H1 (cell line): ENCODE results near the gene NOS1AP.

ENCODE experiments used
- BACH1 ChIP-seq: IDR thresholded peaks from 2 replicates; pipeline ENCODE4 v1.6.1; 2012; ENCODE audit warnings: low read length, improper control_type of control experiment
- POLR2AphosphoS5 ChIP-seq: IDR thresholded peaks from 2 replicates; pipeline ENCODE4 v1.6.1; 2011; ENCODE audit warnings: low read depth, low read length
- TF ChIP-seq, protein P1 (sequence below), 3 experiments: IDR thresholded peaks; 1 replicate in 2 of 3; 2 replicates in 1 of 3; pipeline versions ENCODE4 v1.5.1 to v1.6.1; 2011; ENCODE audit warnings: low read length in 3 of 3, mild to moderate bottlenecking in 3 of 3, inconsistent platforms in 2 of 3, low read depth in 1 of 3, moderate library complexity in 1 of 3; ENCODE audit not compliant: insufficient read depth in 1 of 3; ENCODE audit errors: control extremely low read depth in 1 of 3

DNA sequence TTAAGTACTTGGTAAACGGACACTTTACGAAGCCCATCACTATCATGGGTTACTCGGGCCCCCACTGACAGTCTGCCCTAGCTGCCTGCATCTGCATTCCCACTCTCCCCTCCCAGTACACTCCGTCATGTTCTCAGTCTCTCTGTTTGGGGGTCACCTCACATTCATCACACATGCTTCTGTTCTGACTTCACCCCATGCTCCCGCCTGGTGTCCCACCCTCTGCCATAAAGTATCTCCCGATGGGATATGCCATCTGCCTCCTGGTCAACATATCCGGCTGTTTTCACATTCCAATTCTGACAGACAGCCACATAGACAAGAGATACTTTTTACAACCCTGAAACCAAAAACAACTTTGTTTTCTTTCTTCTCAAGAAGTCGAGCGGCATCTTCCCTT is 46.9 kb upstream of the NOS1AP start:
- TF ChIP-seq POLR2AphosphoS5 = no peak
- TF ChIP-seq, protein P1, sequence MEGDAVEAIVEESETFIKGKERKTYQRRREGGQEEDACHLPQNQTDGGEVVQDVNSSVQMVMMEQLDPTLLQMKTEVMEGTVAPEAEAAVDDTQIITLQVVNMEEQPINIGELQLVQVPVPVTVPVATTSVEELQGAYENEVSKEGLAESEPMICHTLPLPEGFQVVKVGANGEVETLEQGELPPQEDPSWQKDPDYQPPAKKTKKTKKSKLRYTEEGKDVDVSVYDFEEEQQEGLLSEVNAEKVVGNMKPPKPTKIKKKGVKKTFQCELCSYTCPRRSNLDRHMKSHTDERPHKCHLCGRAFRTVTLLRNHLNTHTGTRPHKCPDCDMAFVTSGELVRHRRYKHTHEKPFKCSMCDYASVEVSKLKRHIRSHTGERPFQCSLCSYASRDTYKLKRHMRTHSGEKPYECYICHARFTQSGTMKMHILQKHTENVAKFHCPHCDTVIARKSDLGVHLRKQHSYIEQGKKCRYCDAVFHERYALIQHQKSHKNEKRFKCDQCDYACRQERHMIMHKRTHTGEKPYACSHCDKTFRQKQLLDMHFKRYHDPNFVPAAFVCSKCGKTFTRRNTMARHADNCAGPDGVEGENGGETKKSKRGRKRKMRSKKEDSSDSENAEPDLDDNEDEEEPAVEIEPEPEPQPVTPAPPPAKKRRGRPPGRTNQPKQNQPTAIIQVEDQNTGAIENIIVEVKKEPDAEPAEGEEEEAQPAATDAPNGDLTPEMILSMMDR (IDR thresholded peaks at IDR 0.05; ENCODE audit: control extremely low read depth in 1 of 3, insufficient read depth in 1 of 3, low read depth in 1 of 3, low read length in 3 of 3) = no peak
- no peak for TF ChIP-seq BACH1
